HG03025 (cell line): ENCODE measurements around the gene SLC25A2.
A peak's percentile ranks its signal among the peaks of the same experiment; 100 is the strongest.
"Not testable (repeated sequence)": the region's sequence is repeated elsewhere in the genome, so short reads cannot be mapped to it uniquely, and the experiment has no call there.

ENCODE experiments used
- ATAC-seq: cut with Tn5 transposase; IDR thresholded peaks from one replicate; pipeline ENCODE4 v1.9.1; 2021; ENCODE audit warnings: mild to moderate bottlenecking, moderate library complexity; ENCODE audit not compliant: unreplicated experiment, low FRiP score

The SLC25A2 gene

GRCh38 chr5:141303756-141304155 is at the start of gene SLC25A2:
TSS of gene SLC25A2 (minus strand) at chr5:141304049. CDS start at chr5:141303865, 184 bp downstream.
- no peak for ATAC-seq

GRCh38 chr5:141351591-141351990 is 47.7 kb upstream of the SLC25A2 start:
- no peak for ATAC-seq

GRCh38 chr5:141349917-141350619 is 46.2 kb upstream of the SLC25A2 start, which contains the start of gene PCDHGB1:
TSS of gene PCDHGB1 (plus strand) at chr5:141350099. CDS start at chr5:141350261, 162 bp downstream.
- no peak for ATAC-seq

GRCh38 chr5:141346017-141346416 is 42.2 kb upstream of the SLC25A2 start:
- not testable (repeated sequence) for ATAC-seq

GRCh38 chr5:141345327-141345726 is 41.5 kb upstream of the SLC25A2 start:
- no peak for ATAC-seq

- ATAC-seq, result no peak
Observed at GRCh38 chr5:141343953-141344463, 40.2 kb upstream of the SLC25A2 start.

GRCh38 chr5:141343242-141343952 is 39.5 kb upstream of the SLC25A2 start, which contains the start of gene PCDHGA3:
TSS of gene PCDHGA3 (plus strand) at chr5:141343829. CDS start at chr5:141344034, 205 bp downstream.
- ATAC-seq, result no peak

- ATAC-seq, result no peak
Observed at GRCh38 chr5:141342773-141343172, 38.9 kb upstream of the SLC25A2 start.

- not testable (repeated sequence) for ATAC-seq
Observed at GRCh38 chr5:141340781-141341354, 37.0 kb upstream of the SLC25A2 start.

- ATAC-seq, result no peak
Observed at GRCh38 chr5:141338538-141339306, 34.9 kb upstream of the SLC25A2 start, which contains the start of gene PCDHGA2. TSS of gene PCDHGA2 (plus strand) at chr5:141338760.

GRCh38 chr5:141332571-141332970 is 28.7 kb upstream of the SLC25A2 start:
- ATAC-seq, result not testable (repeated sequence)

GRCh38 chr5:141330299-141331080 is 26.6 kb upstream of the SLC25A2 start, which contains the start of gene PCDHGA1:
TSS of gene PCDHGA1 (plus strand) at chr5:141330514.
- no peak for ATAC-seq

- no peak for ATAC-seq
Observed at GRCh38 chr5:141328231-141328630, 24.4 kb upstream of the SLC25A2 start.

GRCh38 chr5:141326088-141326854 is 22.4 kb upstream of the SLC25A2 start:
- peak; percentile 88 for ATAC-seq

GRCh38 chr5:141322261-141322660 is 18.4 kb upstream of the SLC25A2 start:
- no peak for ATAC-seq

- peak; percentile 98 for ATAC-seq
Observed at GRCh38 chr5:141320225-141321169, 16.6 kb upstream of the SLC25A2 start, which contains the start of gene TAF7. TSS of gene TAF7 (minus strand) at chr5:141320784. CDS start at chr5:141320044, 740 bp downstream.

- ATAC-seq, result no peak
Observed at GRCh38 chr5:141319699-141320098, 15.8 kb upstream of the SLC25A2 start.
